Measurements from ENCODE around the gene ADGRL2. TPM values are rescaled to one million over a fixed set of nuclear protein-coding genes. Genes with fewer than 3 reads are reported as not detected.

The ADGRL2 gene
- total and polyA plus RNA-seq, 7 donors: 5.0 to 13.2 (median 7.2) TPM

- 49 to 52% (median 51%) methylated on average over 4 of the region's 4 CpGs for WGBS, 3 donors
- Histone ChIP-seq H3K4me3 (no peak overlapping the region), H3K27me3 (ENCODE audit: insufficient read depth in 3 of 3, low read length in 2 of 3) (no peaks in the 10 kb centered on the region), H3K27ac (no peak overlapping the region), H3K9me3 (no peaks in the 10 kb centered on the region), H3K4me1 (peaks cover 7% of the 10 kb centered on the region), H3K36me3 (ENCODE audit: insufficient read depth in 1 of 2, low read depth in 1 of 2) (no peaks in the 10 kb centered on the region)
- DNase-seq (no peak), ATAC-seq (no peak)
- no peak for TF ChIP-seq CTCF (IDR thresholded peaks at IDR 0.05)
- intact Hi-C loops (cut with DNase I): no loop called here
Observed at GRCh38 chr1:81836007-81836626, 35.4 kb downstream of the ADGRL2 start.

GRCh38 chr1:81838600-81839218 is 38.0 kb downstream of the ADGRL2 start:
- no peak for TF ChIP-seq CTCF (IDR thresholded peaks at IDR 0.05)
- Histone ChIP-seq H3K9me3 (no peaks in the 10 kb centered on the region), H3K4me3 (no peak overlapping the region), H3K27ac (no peak overlapping the region), H3K27me3 (ENCODE audit: insufficient read depth in 3 of 3, low read length in 2 of 3) (no peaks in the 10 kb centered on the region), H3K4me1 (peaks cover 7% of the 10 kb centered on the region), H3K36me3 (ENCODE audit: insufficient read depth in 1 of 2, low read depth in 1 of 2) (no peaks in the 10 kb centered on the region)
- no peak for ATAC-seq
- DNase-seq: no peak
- WGBS, 3 donors: 89 to 93% (median 91%) methylated on average over 2 of the region's 2 CpGs
- intact Hi-C loops (cut with DNase I): no loop called here

GRCh38 chr1:81840805-81841204 is 40.1 kb downstream of the ADGRL2 start:
- Histone ChIP-seq H3K36me3 (ENCODE audit: insufficient read depth in 1 of 2, low read depth in 1 of 2) (no peaks in the 10 kb centered on the region), H3K4me3 (no peak overlapping the region), H3K9me3 (no peaks in the 10 kb centered on the region), H3K27ac (no peak overlapping the region), H3K27me3 (ENCODE audit: insufficient read depth in 3 of 3, low read length in 2 of 3) (no peaks in the 10 kb centered on the region), H3K4me1 (peaks cover 2% of the 10 kb centered on the region)
- WGBS, 3 donors: 83 to 96% (median 87%) methylated on average over 1 of the region's 1 CpG
- ATAC-seq (no peak), DNase-seq (no peak)
- no peak for TF ChIP-seq CTCF (IDR thresholded peaks at IDR 0.05)
- intact Hi-C loops (cut with DNase I): no loop called here

- DNase-seq (no peak), ATAC-seq (no peak)
- no peaks in the 10 kb centered on the region for H3K9me3 ChIP-seq
- no peak for TF ChIP-seq CTCF (IDR thresholded peaks at IDR 0.05)
- no peak overlapping the region for H3K4me3 ChIP-seq
- no peaks in the 10 kb centered on the region for H3K4me1 ChIP-seq
- H3K36me3 ChIP-seq (ENCODE audit: insufficient read depth in 1 of 2, low read depth in 1 of 2): no peaks in the 10 kb centered on the region
- H3K27ac ChIP-seq: no peak overlapping the region
- H3K27me3 ChIP-seq (ENCODE audit: insufficient read depth in 3 of 3, low read length in 2 of 3): no peaks in the 10 kb centered on the region
- intact Hi-C loops (cut with DNase I): no loop called here
- WGBS, 3 donors: 68 to 73% (median 73%) methylated on average over 4 of the region's 4 CpGs
Observed at GRCh38 chr1:81841795-81842194, 41.1 kb downstream of the ADGRL2 start.

GRCh38 chr1:81844477-81844876 is 43.7 kb downstream of the ADGRL2 start:
- ATAC-seq (no peak), DNase-seq (no peak)
- Histone ChIP-seq H3K4me3 (no peak overlapping the region), H3K36me3 (ENCODE audit: insufficient read depth in 1 of 2, low read depth in 1 of 2) (no peaks in the 10 kb centered on the region), H3K27me3 (ENCODE audit: insufficient read depth in 3 of 3, low read length in 2 of 3) (no peaks in the 10 kb centered on the region), H3K9me3 (no peaks in the 10 kb centered on the region), H3K4me1 (no peaks in the 10 kb centered on the region), H3K27ac (no peak overlapping the region)
- no peak for TF ChIP-seq CTCF (IDR thresholded peaks at IDR 0.05)
- intact Hi-C loops (cut with DNase I): no loop called here
- WGBS, 3 donors: 77 to 87% (median 82%) methylated on average over 2 of the region's 2 CpGs
